ENCODE data around the gene PGK1. TPM values are rescaled to one million over a fixed set of nuclear protein-coding genes. Genes with fewer than 3 reads are reported as not detected.
"Not testable (repeated sequence)": the region's sequence is repeated elsewhere in the genome, so short reads cannot be mapped to it uniquely, and the experiment has no call there.

PGK1 gene
- total and polyA plus RNA-seq, 2 donors (not counting 3 experiments of a cell fraction or from before 2014, with no cell fraction given), result 222 to 377 TPM

GRCh38 chrX:78125781-78126180 lies 21.7 kb downstream of the PGK1 start:
- H3K9ac ChIP-seq (replicated peaks; ENCODE audit: extremely low read depth, insufficient read depth, low read length); H2AFZ ChIP-seq (ENCODE audit: low read depth, low read length); POLR2A ChIA-PET; H3K9me1 ChIP-seq (replicated peaks; ENCODE audit: control insufficient read depth, extremely low read depth, insufficient read depth, low read length); FAIRE-seq; H3K27ac ChIP-seq (ENCODE audit: insufficient read depth, low read depth, low read length); H3K9me3 ChIP-seq (replicated peaks; ENCODE audit: control insufficient read depth, insufficient read depth, low read length); intact Hi-C loops (cut with micrococcal nuclease); H3K4me1 ChIP-seq (ENCODE audit: control insufficient read depth, extremely low read depth, insufficient read depth, low read length); H3K27me3 ChIP-seq (ENCODE audit: control insufficient read depth in 2 of 2, insufficient read depth in 2 of 2, low read length in 2 of 2); H3K4me2 ChIP-seq (ENCODE audit: insufficient read depth, low read length); H3K4me3 ChIP-seq (replicated peaks in 1 of 3; ENCODE audit: insufficient read depth in 1 of 3, low read depth in 1 of 3, low read length in 3 of 3); DNase-seq (ENCODE audit: low read depth, low spot score); H3K36me3 ChIP-seq (ENCODE audit: control insufficient read depth in 2 of 2, extremely low read depth in 1 of 2, insufficient read depth in 2 of 2, low read length in 2 of 2); dilution Hi-C loops (cut with MboI; ENCODE audit: extremely low pct_ligation_motif_present, low sequenced_read_pairs); H4K20me1 ChIP-seq (replicated peaks; ENCODE audit: control insufficient read depth, extremely low read depth, insufficient read depth, low read length): not testable (repeated sequence)
- BruUV-seq (replicated peaks), result TSS peak; percentile 60
- CTCF ChIA-PET, result interaction anchor here (1.0 kb wide), 1 partner anchor 8 kb away, joined by 4 read pairs; no protein-coding TSS in a partner anchor
- H3K79me2 ChIP-seq (ENCODE audit: control insufficient read depth, insufficient read depth, low read length), result peaks cover 14% of the 10 kb centered on the region

GRCh38 chrX:78129714-78130113 lies 25.7 kb downstream of the PGK1 start:
- dilution Hi-C loops (cut with MboI; ENCODE audit: extremely low pct_ligation_motif_present, low sequenced_read_pairs) (no loop called here), intact Hi-C loops (cut with micrococcal nuclease) (loop anchor here (10.0 kb wide), 1 partner anchor 955 kb away; no protein-coding TSS in a partner anchor)
- no peak overlapping the region for H2AFZ ChIP-seq (ENCODE audit: low read depth, low read length)
- H3K79me2 ChIP-seq (ENCODE audit: control insufficient read depth, insufficient read depth, low read length), result no peaks in the 10 kb centered on the region
- no peak overlapping the region for H3K9ac ChIP-seq (replicated peaks; ENCODE audit: extremely low read depth, insufficient read depth, low read length)
- no peaks in the 10 kb centered on the region for H3K9me1 ChIP-seq (replicated peaks; ENCODE audit: control insufficient read depth, extremely low read depth, insufficient read depth, low read length)
- no peaks in the 10 kb centered on the region for H4K20me1 ChIP-seq (replicated peaks; ENCODE audit: control insufficient read depth, extremely low read depth, insufficient read depth, low read length)
- BruUV-seq (replicated peaks), result TSS peak; percentile 17
- H3K36me3 ChIP-seq (ENCODE audit: control insufficient read depth in 2 of 2, extremely low read depth in 1 of 2, insufficient read depth in 2 of 2, low read length in 2 of 2), result peaks cover 3 to 5% of the 10 kb centered on the region in 2 experiments
- no peak for TF ChIP-seq GATA2 (IDR thresholded peaks at IDR 0.05; ENCODE audit: insufficient read depth, insufficient read length, low read depth, low read length)
- H3K27ac ChIP-seq (ENCODE audit: insufficient read depth, low read depth, low read length), result no peak overlapping the region
- DNase-seq (ENCODE audit: low read depth, low spot score), result no peak
- H3K9me3 ChIP-seq (replicated peaks; ENCODE audit: control insufficient read depth, insufficient read depth, low read length), result no peaks in the 10 kb centered on the region
- no peaks in the 10 kb centered on the region for H3K27me3 ChIP-seq (ENCODE audit: control insufficient read depth in 2 of 2, insufficient read depth in 2 of 2, low read length in 2 of 2)
- no peak overlapping the region for H3K4me2 ChIP-seq (ENCODE audit: insufficient read depth, low read length)
- no peak for FAIRE-seq
- H3K4me1 ChIP-seq (ENCODE audit: control insufficient read depth, extremely low read depth, insufficient read depth, low read length), result no peaks in the 10 kb centered on the region
- POLR2A ChIA-PET, result no interaction called here
- CTCF ChIA-PET, result no interaction called here
- H3K4me3 ChIP-seq (replicated peaks in 1 of 3; ENCODE audit: insufficient read depth in 1 of 3, low read depth in 1 of 3, low read length in 3 of 3), result no peak overlapping the region

Data from endothelial cell of umbilical vein (primary cell).